Activated naive CD8-positive, alpha-beta T cell treated with anti-CD3 and anti-CD28 coated beads, Interleukin-2, amount 50 U/mL, for 16 hours (primary cell): ENCODE measurements around the gene CNTN5.

ENCODE experiments used
- DNase-seq: peaks from one replicate; pipeline ENCODE4 v3.0.0-alpha.2; 2020; ENCODE audit warnings: low read depth, low spot score

Gene CNTN5

DNA sequence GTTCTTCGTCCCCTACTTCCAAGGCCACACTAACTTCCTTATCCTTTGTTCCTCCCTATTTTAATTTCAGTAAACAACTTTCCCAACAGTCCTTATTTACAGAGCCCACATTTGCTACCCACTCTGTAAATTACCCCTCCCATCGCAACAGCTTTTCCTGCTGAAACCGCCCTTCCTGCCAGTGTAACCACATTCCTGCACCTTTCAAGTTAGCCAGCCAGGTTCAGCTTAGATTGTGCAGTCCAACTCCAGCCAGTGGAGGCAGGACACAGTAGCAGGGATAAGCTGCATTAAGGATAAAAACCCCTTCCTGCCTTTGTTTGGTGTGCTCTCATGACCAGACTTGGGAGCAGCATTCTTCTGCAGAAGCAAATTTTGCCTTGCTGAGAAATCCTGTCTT is 898.0 kb downstream of the CNTN5 start:
- no peak for DNase-seq

- no peak for DNase-seq
These were observed 900.2 kb downstream of the CNTN5 start for GRCh38 chr11:99920956-99921355.

- DNase-seq: no peak
These were observed 905.2 kb downstream of the CNTN5 start for GRCh38 chr11:99925968-99926367.

DNA sequence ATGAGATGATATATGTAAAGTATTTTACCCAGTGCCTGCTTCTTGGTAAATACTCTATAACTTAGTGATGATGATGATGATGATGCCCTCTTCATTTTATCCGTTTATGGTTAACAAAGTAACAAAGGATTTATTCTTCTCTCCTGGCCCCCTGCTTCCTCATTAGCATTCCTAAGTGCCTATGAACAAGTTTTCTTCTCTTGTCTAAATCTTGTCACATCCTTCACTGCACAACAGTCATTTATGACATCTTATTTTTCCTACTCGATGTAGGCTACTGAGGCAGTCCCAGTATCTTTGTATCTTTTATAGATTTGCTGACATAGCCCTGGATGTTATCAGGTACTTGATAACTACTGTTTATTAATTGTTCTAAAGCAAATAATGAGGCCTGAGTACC is 911.9 kb downstream of the CNTN5 start:
- no peak for DNase-seq

DNA sequence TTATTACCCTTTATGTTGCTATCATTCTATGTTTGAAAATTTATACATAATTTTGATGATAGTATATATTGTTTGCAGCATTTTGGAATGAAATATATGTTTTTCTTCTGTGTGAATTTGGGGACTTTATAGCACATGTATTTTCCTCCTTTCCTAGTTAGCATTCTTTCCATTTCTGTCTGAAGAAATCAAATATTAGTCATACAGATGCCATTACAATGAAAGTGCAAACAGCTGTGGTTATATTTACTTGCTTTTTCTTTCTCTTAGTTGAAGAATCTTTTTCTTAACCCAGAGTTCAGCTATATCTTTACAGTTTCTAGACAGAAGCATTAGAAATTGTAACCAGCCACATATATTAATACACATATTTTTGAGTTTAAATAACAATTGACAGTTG is 913.3 kb downstream of the CNTN5 start:
- no peak for DNase-seq

DNA sequence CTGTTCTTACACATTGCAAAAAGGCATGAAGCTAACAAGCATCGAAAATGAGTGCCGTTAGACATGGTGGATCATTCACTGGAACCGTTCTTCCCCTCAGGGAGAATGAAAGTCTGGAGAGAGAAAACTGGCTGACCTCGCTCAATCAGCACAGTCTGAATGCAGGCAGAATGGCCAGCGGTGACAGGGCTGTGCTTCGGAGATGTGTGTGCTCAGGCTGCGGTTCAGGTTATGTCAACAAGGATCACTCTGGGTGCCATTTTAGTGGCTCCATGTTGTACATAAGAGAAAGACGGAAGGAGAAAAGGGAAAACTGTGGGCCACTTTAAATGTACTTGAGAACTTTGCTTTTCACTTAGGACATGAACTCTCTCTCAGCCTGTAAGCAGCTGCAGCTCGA is 916.6 kb downstream of the CNTN5 start:
- no peak for DNase-seq

GRCh38 chr11:99952816-99953215 is 932.1 kb downstream of the CNTN5 start:
- DNase-seq: no peak

DNA sequence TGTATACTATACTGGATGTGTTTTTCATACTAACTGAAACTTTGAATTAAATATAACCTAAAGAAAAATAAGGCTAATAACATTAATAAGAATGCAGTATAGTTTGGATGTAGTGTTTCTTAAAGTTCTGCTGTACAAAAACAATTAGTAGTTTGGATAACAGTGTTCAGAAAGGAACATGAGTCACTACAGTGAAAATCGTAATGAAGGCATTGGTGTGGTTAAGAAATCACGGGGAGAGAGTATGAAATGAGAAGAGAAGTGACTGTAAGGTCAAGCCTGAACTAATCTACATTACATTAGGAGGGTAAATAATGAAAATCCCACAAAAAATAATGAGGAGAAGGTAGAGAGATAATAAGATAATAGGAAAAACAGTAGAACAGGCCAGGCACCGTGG is 939.8 kb downstream of the CNTN5 start:
- DNase-seq: no peak

GRCh38 chr11:99968336-99968735 is 947.6 kb downstream of the CNTN5 start:
- no peak for DNase-seq

GRCh38 chr11:99973993-99974392 is 953.2 kb downstream of the CNTN5 start:
- no peak for DNase-seq

DNA sequence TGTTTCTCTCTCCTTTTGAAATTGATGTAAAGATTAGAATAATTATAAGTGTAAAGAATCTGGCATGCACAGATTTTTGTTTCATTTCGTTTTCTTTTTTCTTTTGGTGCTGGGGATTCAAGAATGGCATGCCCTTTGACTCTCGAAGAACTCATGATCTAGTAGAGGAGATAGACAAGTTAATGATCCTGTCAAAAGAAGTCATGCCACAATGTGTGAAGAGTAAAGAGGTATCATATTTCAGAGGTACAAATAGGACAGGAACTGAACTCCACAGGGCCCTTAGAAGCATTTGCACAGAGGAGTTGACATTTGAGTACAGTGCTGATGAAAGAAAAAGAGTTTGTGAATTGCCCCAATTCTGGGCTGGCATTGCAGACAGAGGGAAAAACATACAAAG is 958.3 kb downstream of the CNTN5 start:
- DNase-seq: no peak

- no peak for DNase-seq
These were observed 967.2 kb downstream of the CNTN5 start for GRCh38 chr11:99987821-99988470.

DNA sequence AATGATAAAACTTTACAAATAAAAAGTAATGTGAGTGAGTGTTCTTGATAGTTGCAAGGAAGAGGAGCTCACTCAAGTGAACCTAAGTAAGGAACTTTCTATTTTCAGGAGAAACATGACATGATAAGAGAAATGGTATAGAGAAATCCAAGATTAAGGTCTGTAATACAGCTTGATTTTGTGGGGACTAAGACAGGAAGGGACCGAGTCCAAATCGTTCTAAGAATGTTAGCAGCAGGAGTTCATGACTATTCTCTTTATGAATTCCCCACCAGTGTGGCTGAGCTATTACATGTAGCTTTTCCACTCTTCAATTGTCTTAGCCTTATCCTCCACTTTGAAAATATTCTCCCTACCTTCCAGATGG is 967.7 kb downstream of the CNTN5 start:
- no peak for DNase-seq

DNA sequence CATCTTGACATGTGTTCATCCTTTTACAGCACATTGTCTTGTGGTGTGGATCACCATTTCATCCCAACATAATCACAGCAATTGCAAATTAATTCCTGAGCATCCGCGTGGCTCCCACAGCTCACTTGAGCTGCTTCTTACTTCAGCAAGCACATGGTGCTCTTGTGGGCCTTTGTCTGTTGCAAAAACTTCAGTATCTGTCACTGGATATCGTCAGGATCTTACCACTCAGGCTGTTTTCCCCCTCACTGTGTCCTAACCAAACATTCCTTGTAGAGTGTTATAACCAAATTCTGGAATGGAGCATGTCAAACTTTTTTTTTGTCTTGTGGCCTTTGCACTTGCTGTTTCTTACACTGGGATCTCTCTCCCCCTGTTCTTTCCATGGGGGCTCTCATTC is 983.2 kb downstream of the CNTN5 start:
- DNase-seq: no peak

- no peak for DNase-seq
These were observed 983.8 kb downstream of the CNTN5 start for GRCh38 chr11:100004541-100004940.

- DNase-seq: no peak
These were observed 987.7 kb downstream of the CNTN5 start for GRCh38 chr11:100008417-100008816.

DNA sequence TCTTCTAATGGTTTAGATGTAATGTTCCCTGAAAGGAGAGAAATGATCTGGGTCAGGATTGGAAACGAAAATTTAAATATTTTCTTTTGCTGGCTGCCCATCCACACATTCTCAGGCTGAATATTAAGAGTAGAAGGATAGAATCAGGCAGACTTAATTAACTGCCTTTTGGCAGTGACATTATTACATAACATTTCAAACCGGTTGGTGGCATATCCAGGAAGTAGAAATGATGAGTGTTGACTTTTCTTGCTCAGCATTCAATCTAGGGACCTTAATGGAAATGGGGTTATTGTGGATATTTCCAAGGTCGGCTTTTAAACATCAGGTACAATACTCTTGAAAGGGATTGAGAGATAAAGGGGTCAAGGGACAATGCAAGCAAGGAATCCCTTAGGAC is 989.0 kb downstream of the CNTN5 start:
- no peak for DNase-seq

GRCh38 chr11:100010393-100010792 is 989.6 kb downstream of the CNTN5 start:
- no peak for DNase-seq

DNA sequence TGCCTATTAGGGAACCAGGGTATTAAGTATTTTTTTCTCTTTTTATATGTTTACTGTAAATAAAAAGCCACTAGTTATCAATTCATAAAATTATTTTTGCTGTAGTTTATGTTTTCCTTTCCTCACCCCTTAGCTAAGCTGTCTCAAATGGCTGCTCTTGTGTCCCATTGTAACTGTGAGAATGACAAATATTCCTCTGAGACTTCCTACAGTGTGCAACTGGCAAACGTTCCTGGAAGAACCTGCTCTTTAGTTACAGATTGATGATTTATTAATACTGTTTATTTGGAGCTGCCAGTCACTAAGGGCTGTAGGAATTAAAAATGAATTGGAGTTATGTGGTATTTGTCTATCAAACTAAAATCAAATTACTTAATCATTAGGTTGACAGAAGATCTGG is 990.9 kb downstream of the CNTN5 start:
- DNase-seq: no peak

GRCh38 chr11:100013011-100013410 is 992.3 kb downstream of the CNTN5 start:
- no peak for DNase-seq

GRCh38 chr11:100031973-100032372 is 1011.2 kb downstream of the CNTN5 start:
- DNase-seq: no peak

GRCh38 chr11:100061006-100061405 is 1040.3 kb downstream of the CNTN5 start:
- no peak for DNase-seq

GRCh38 chr11:100066399-100066798 is 1045.7 kb downstream of the CNTN5 start:
- no peak for DNase-seq

DNA sequence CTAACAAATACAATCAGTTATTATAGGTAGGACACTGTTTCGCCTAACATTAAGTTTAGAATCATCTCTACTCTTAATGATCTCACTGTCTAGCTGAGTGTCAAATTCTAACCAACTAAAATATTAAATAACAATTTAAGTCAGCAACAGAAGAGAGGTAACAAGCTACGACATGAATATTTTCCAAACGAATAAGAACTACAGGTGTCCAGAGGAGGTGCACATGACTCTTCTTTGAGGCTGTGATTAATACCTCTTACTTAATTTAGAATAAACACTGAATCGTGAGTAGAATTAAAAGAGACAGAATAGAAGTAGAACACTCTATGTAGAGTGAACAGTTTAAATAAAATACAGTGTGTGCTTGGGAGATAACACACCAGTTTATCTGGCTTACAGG is 1047.4 kb downstream of the CNTN5 start:
- DNase-seq: no peak
